Loucy (cell line): ENCODE measurements around the gene COLQ.

ENCODE experiments used
- H2AFZ ChIP-seq: fragments of 200-600 bp; sonication (generic); 2 replicates; pipeline ENCODE4 v1.6.0; 2016; ENCODE audit warnings: antibody characterized with exemption, mild to moderate bottlenecking, low read length, moderate library complexity
- H3F3A ChIP-seq: fragments of 200-600 bp; 2 replicates; pipeline ENCODE4 v1.6.0; 2016; ENCODE audit warnings: antibody characterized with exemption, low read depth, mild to moderate bottlenecking
- H3K27me3 ChIP-seq: fragments of 200-600 bp; sonication (generic); 2 replicates; pipeline ENCODE4 v1.6.1; 2014; ENCODE audit warnings: low read length, mild to moderate bottlenecking; ENCODE audit not compliant: insufficient read depth, poor library complexity, severe bottlenecking
- H3K36me3 ChIP-seq: fragments of 200-600 bp; sonication (generic); 2 replicates; pipeline ENCODE4 v1.6.1; 2016; ENCODE audit warnings: low read length; ENCODE audit not compliant: insufficient read depth
- H3K4me1 ChIP-seq: fragments of 200-600 bp; sonication (generic); 2 replicates; pipeline ENCODE4 v1.5.1; 2014; ENCODE audit warnings: low read length, mild to moderate bottlenecking; ENCODE audit not compliant: insufficient read depth, poor library complexity, severe bottlenecking
- H3K4me2 ChIP-seq: fragments of 200-600 bp; sonication (generic); 2 replicates; pipeline ENCODE4 v1.6.0; 2014; ENCODE audit warnings: antibody characterized with exemption, low read length, low read depth, mild to moderate bottlenecking; ENCODE audit not compliant: poor library complexity, severe bottlenecking
- H3K4me3 ChIP-seq: fragments of 200-600 bp; sonication (generic); 2 replicates; pipeline ENCODE4 v1.5.1; 2014; ENCODE audit warnings: low read length, mild to moderate bottlenecking, mixed read lengths; ENCODE audit not compliant: poor library complexity, severe bottlenecking
- H3K79me2 ChIP-seq: fragments of 200-600 bp; sonication (generic); 2 replicates; pipeline ENCODE4 v1.6.1; 2014; ENCODE audit warnings: low read length; ENCODE audit not compliant: insufficient read depth
- H3K9ac ChIP-seq: fragments of 200-600 bp; sonication (generic); 2 replicates; pipeline ENCODE4 v1.6.0; 2014; ENCODE audit warnings: mild to moderate bottlenecking, low read depth, low read length, moderate library complexity; ENCODE audit not compliant: poor library complexity, severe bottlenecking
- H3K9me2 ChIP-seq: fragments of 200-600 bp; sonication (generic); replicated peaks from 2 replicates; pipeline ENCODE4 v1.6.1; 2016; ENCODE audit warnings: low read depth, low read length, mixed read lengths
- H3K9me3 ChIP-seq: fragments of 200-600 bp; sonication (generic); 2 replicates; pipeline ENCODE4 v1.6.1; 2014; ENCODE audit warnings: mild to moderate bottlenecking, antibody characterized with exemption, low read length, low read depth; ENCODE audit not compliant: insufficient read depth
- H4K20me1 ChIP-seq: fragments of 200-600 bp; sonication (generic); 2 replicates; pipeline ENCODE4 v1.6.0; 2014; ENCODE audit warnings: antibody characterized with exemption, low read length, mild to moderate bottlenecking; ENCODE audit not compliant: insufficient read depth, poor library complexity, severe bottlenecking
- EZH2phosphoT487 ChIP-seq: fragments of 200-600 bp; IDR thresholded peaks from 2 replicates; pipeline ENCODE4 v1.6.1; 2018; ENCODE audit warnings: antibody characterized with exemption, mild to moderate bottlenecking, moderate library complexity, borderline replicate concordance
- TF ChIP-seq, protein P1 (sequence below): fragments of 200-600 bp; sonication (generic); conservative IDR thresholded peaks from 2 replicates; pipeline ENCODE4 v1.5.1; 2014; ENCODE audit warnings: mild to moderate bottlenecking, antibody characterized with exemption, low read length

Gene COLQ

DNA sequence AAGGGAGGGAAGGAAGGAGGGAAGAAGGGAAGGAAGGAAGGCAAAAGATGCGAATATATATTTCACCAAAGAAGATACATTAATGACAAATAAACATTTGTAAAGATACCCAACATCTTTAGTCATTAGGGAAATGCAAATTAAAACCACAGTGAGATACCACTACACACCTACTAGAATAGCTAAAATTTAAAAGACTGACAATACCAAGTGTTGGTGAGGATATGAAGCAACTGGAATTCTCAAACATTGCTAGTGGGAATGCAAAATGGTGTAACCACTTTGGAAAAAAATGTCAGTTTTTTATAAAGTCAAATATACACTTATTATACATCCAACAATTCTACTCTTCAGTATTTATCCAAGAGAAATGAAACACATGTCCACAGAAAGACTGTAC is 4.3 kb upstream of the COLQ start:
- Histone ChIP-seq H4K20me1 (no peaks in the 10 kb centered on the region), H3K36me3 (no peaks in the 10 kb centered on the region), H2AFZ (no peak overlapping the region), H3K4me2 (no peak overlapping the region), H3K27me3 (no peaks in the 10 kb centered on the region), H3K9ac (no peak overlapping the region), H3K9me2 (no peaks in the 10 kb centered on the region), H3K4me1 (peaks cover 36% of the 10 kb centered on the region), H3K4me3 (no peak overlapping the region), H3K9me3 (no peaks in the 10 kb centered on the region), H3K79me2 (no peaks in the 10 kb centered on the region), H3F3A (no peaks in the 10 kb centered on the region)
- TF ChIP-seq, protein P1, sequence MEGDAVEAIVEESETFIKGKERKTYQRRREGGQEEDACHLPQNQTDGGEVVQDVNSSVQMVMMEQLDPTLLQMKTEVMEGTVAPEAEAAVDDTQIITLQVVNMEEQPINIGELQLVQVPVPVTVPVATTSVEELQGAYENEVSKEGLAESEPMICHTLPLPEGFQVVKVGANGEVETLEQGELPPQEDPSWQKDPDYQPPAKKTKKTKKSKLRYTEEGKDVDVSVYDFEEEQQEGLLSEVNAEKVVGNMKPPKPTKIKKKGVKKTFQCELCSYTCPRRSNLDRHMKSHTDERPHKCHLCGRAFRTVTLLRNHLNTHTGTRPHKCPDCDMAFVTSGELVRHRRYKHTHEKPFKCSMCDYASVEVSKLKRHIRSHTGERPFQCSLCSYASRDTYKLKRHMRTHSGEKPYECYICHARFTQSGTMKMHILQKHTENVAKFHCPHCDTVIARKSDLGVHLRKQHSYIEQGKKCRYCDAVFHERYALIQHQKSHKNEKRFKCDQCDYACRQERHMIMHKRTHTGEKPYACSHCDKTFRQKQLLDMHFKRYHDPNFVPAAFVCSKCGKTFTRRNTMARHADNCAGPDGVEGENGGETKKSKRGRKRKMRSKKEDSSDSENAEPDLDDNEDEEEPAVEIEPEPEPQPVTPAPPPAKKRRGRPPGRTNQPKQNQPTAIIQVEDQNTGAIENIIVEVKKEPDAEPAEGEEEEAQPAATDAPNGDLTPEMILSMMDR = no peak
- TF ChIP-seq EZH2phosphoT487 = no peak

DNA sequence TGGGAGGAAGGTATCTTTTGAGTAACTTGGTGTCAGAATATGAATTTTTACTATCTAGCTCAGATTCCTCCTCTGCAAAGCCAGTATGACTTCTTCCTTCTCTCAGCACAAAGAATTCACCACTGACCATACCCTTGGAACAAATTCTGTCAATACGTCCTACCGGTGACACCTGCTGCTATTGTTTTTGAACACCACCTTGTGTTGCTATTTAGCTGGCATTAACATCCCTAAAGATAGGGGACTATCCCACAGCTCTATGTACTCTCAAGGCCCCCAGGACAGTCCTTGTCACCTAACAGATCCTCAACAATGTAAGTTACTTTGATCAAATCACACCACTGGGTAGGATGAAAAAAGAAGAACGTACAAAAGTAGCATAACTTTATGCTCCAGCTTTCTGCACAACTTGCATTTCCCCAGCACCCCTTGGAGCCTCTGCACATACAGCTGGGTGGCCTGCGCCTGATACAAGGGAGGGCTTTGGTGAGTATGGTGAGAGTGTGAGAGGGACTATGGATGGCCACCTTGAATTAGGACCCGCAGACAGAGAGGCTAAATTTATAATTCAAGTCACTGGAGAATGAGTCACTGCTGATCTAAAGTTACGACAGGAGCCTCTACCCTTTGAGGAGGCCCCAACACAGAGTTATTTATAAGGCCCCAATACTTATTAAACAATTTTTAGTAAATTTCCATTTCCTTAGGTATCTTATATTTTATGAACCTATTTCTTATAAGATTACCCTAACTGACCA is 2.3 kb upstream of the COLQ start:
- Histone ChIP-seq H3K36me3 (no peaks in the 10 kb centered on the region), H3K4me3 (no peak overlapping the region), H3K27me3 (no peaks in the 10 kb centered on the region), H4K20me1 (no peaks in the 10 kb centered on the region), H2AFZ (no peak overlapping the region), H3K79me2 (no peaks in the 10 kb centered on the region), H3K9me2 (no peaks in the 10 kb centered on the region), H3K9me3 (no peaks in the 10 kb centered on the region), H3F3A (no peaks in the 10 kb centered on the region), H3K4me1 (peaks cover 38% of the 10 kb centered on the region), H3K9ac (no peak overlapping the region), H3K4me2 (no peak overlapping the region)
- TF ChIP-seq, protein P1 = no peak

DNA sequence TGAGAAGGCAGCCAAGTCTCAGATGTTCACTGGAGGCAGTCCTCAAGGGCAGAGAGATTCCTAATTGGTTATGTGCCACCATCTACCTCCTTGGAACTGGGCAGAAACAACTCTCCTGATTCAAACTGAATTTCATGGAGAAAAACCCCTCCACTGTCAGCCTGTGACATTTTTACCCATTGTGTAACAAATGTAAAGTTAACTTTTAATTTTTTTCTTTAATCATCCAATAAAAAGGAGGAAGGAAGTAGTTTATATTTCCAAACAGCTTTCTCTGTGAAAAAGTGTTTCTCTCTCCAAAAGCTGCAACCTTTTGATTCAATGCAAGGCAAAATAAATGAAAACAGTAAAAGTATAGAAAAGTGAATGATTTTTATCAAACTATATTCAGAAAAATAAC is 510 bp upstream of the COLQ start:
- Histone ChIP-seq H3F3A (no peaks in the 10 kb centered on the region), H4K20me1 (no peaks in the 10 kb centered on the region), H3K79me2 (no peaks in the 10 kb centered on the region), H3K9me3 (no peaks in the 10 kb centered on the region), H3K4me2 (peak overlapping the region; percentile 56), H3K9me2 (no peaks in the 10 kb centered on the region), H3K27me3 (no peaks in the 10 kb centered on the region), H3K4me3 (peak overlapping the region; percentile 16), H3K4me1 (peaks cover 35% of the 10 kb centered on the region), H3K36me3 (no peaks in the 10 kb centered on the region), H3K9ac (peak overlapping the region; percentile 28), H2AFZ (0 out of 2 replicates have a peak overlapping the region, but pooled peaks have one; percentile 54)
- TF ChIP-seq, protein P1 = no peak
- TF ChIP-seq EZH2phosphoT487 = no peak
